Kidney glomerular epithelial cell (primary cell): ENCODE results near the gene NEDD4L.
"Not testable (repeated sequence)": the region's sequence is repeated elsewhere in the genome, so short reads cannot be mapped to it uniquely, and the experiment has no call there.

Source experiments
- DNase-seq: peaks from one replicate; lab custom pipeline; 2025; lab: John Stamatoyannopoulos, UW

NEDD4L gene

DNA sequence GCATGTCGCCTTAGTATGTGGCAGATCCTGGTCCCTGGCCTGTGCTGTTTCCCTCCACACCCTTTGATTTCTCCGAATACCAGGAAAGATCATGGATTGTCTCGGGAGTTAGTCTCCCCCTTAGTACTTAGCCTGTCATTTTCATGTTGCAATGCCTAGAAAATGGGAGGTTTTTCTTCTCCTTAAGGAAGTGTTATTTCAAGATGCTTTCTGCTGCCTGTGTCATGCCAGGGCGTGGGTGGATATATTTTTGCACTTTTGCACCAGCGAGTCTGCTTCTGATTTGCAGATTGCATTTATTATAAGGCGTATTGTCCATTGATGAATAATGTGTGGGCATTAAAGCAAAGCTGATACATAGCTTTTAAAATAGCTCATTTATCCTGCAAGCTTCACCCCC, 223.5 kb downstream of the NEDD4L start:
- no peak for DNase-seq

DNA sequence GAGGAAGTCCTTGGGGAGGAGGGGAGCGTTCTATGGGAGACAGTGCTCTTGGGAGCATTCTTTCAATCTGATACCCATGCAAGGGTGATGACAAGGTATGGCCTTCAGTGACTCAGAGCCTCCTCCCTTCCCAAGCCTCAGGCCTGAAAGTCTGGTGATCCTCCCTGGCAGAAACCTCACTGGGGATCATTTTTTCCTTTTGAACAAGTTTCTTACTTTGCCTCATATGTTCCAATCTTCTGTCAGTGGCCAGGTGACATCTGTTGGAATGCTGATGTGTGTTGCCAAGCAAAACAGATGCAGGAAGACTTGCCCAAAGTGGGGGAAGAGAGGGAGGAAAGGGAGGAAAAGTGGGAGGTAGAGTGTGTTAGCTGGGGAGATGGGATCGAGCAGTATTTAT, 224.8 kb downstream of the NEDD4L start:
- peak; percentile 63 for DNase-seq

DNA sequence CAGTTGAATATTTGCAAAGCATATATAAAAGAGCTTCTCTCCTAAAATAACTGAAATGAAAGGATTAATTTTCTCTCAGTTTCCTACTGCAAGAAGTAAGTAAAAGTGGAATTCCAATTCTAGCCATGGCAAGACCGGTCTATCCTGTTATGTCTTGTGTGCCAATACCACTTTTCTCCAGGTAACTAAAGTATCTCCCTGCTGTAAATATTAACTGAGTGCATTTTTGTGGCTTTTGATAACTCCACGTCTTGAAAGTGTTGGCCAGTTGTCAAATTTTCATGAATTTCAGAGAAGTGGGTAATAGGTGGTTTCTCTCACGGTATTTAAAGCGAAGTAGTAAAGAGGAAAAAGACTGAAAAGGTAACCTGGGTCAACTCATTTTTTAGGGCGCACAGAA, 225.9 kb downstream of the NEDD4L start:
- peak; percentile 72 for DNase-seq

DNA sequence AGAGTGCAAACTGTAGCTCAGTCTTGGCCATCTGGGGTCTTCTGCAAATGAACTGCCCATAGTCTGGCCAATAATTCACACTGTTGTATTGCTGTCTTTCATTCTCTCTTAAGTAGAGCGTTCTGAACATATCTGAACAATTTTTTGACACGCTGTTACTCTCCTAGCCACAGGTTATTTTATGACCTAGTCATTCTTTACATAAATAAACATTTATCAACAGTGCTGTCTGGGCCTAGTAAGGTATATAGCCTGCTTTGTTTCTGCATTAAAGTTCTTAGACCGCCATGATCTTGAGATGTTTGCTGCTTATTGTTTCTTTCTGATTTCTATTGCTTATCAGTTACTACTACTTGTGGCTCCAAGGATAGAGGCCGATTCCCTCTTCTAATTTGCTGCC, 226.4 kb downstream of the NEDD4L start:
- no peak for DNase-seq

DNA sequence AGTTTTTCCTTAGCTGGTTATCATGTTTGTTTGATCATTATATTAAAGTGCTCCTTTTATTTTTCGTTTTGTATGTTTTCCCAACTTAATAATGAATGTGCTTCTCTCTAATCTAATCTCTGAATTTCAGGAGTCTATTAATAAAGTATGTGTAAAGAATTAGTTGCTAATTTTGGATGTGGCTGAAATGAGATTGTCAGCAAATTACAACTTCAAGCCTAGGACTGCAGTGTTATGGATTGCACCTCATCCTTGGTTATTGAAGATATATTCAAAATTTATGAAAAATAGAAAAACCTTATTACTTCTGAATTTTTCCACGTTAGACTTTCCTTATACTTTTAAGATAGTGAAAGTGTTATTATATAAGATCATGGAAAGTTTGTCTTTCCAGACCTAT, 227.7 kb downstream of the NEDD4L start:
- DNase-seq: no peak

DNA sequence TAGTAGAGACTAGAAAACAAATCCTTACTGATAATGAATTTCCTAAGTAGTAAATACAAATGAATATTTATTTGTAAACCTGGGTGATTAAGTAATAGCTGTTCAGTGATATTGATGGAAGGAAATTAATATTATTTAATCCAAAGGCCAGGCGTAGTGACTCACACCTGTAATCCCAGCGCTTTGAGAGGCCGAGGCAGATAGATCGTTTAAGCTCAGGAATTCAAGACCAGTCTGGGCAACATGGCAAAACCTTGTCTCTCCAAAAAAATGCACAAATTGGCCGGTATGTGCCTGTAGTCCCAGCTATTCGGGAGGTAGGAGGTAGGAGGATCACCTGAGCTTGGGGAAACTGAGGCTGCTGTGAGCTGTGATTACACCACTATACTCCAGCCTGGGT, 228.2 kb downstream of the NEDD4L start:
- no peak for DNase-seq

DNA sequence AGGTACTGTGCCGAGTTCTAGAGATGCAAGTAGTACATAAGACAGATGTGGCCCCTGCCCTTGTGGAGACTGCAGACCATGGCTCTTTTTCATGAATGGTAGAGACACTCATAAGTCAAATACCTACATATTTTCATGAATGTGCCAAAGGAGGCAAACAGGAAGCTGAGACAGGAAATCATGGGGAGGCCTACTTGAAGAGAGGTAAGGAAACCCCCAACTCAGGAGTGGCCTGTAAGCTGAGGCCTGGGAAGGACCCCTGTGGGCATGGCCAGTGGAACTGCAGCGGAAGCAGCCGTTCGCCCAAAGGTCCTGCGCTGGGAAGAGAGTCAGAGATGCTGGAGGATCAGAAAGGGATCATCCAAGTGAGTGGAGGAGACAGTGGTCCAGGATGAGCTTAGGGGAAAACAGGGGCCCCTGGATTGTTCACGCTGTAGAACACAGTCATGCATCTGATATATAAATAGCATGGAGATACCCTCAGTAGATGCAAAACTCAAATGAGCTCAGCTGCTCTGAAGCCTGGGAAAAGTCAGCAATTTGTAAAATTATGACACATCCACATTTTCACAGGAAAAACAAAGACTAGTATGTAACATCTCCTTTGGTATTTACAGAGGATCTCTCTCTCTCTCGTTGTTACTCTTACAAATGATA, 228.9 kb downstream of the NEDD4L start:
- DNase-seq: no peak

DNA sequence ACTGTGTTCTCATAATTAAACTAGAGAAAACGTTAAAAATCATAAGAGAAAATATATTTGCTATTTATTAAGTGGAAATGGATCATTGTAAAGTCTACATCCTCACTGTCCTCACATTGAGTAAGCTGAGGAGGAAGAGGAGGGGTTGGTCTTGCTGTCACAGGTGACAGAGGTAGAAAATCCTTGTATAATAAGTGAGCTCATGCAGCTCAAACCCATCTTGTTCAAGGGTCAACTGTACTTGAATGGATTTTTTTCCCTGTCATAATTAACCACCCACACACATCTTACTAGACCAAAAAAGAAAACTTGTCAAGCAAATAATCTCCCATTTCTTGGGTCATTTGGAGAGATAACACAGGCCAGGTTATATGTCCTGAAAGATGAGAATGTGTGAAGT, 231.2 kb downstream of the NEDD4L start:
- DNase-seq: no peak

DNA sequence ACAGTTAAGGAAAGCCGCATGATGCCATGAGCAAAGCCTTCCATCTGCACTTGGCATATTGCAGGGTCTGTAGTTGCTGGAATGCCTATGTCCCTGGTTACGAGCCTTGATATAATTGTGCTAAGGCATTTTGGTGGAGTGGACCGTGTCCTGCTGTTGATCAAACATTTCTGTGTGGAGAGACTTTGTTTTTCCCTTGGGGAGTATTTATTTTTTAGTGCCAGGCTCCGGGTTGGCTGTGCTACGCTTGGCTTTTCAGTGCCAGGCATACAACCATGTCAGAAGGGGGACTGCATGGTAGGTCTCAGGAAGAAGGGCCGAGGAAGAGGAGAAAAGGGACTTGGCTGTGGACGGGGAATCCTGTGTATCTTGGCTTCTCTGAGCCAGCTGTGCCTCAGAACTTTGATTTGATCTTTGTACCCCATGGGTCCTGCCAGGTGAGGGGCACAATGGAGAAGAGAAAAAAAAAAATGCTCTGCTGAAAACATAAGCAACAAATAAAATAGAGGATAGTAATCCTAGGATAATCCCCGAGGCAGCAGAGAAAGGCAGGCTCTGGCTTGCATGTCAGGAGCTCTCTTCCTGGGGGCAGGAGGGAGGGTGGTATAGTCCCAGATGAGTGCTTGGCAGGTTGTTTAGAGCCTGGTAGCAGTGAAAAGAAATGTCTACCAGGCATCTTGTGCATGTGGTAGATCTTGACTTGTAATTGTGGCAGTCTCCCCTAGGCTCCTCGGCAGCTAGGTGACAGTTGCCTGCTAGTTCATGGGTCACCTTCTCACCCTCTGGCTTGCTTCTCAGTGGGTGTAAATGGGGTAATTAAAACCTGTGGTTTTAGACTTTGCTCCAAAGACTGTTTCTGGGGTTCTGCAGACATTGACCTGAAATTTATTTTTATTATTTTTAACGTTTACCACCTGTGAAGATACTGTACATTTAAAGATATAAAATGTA, 233.0 kb downstream of the NEDD4L start:
- DNase-seq: no peak

DNA sequence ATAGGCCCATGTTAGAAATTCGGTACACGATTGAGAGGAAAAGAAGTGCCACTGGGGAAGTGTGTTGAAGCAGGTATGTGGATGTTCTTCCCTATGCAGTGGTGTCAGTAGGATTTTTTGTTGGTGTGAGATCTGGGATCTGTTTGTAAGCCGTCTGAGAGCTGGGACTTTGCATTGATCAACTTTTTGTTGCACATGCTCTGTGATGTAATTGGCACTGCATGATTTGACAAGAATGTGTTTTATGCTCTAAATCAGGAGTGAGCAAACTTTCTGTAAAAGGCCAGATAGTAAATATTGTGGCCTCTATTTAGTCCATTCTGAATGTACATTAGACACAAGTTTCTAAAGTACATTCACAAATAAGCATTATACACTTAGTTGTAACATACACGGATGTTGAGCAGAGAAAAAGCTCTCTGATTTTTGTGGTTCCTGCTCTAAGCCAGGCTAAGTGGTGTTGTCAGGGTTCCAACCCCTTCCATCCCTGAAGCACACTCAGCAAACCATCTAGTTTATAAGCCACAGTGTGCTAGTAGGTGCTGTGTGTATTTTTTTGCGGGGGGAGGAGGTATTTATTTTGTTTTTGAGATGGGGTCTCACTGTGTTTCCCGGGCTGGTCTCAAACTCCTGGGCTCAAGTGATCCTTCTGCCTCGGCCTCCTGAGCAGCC, 235.6 kb downstream of the NEDD4L start:
- no peak for DNase-seq

DNA sequence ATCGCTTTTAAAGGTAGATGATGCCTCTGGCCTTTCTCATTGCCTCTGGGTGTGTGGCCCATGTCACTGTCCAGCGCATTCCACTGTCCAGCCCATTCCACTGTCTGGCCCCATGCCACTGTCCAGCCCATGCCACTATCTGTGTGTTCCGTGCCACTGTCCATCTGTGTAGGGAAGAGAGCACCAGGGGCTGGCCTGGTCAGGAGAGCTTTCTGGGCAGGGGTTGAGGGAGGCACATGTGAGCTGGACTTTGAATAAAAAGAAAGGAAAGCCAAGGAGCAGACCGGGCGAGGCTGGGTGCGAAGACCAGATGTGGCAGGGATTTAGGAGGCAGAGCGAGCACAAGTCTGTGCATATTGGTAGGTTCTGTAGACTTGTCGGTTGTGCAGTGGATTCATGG, 236.2 kb downstream of the NEDD4L start:
- DNase-seq: no peak

DNA sequence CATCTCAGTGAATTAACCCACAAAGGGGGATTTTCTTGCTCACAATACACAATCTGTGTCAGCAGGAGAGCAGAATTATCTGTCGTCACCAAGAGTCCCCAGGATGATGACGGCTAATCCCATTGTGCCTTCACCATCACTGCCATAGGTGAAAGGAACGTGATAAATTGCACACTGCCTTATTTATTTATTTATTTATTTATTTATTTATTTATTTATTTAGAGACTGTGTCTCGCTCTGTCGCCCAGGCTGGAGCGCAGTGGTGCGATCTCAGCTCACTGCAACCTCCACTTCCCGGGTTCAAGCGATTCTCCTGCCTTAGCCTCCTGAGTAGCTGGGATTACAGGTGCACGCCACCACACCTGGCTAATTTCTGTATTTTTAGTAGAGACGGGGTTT, 238.8 kb downstream of the NEDD4L start:
- DNase-seq: not testable (repeated sequence)

DNA sequence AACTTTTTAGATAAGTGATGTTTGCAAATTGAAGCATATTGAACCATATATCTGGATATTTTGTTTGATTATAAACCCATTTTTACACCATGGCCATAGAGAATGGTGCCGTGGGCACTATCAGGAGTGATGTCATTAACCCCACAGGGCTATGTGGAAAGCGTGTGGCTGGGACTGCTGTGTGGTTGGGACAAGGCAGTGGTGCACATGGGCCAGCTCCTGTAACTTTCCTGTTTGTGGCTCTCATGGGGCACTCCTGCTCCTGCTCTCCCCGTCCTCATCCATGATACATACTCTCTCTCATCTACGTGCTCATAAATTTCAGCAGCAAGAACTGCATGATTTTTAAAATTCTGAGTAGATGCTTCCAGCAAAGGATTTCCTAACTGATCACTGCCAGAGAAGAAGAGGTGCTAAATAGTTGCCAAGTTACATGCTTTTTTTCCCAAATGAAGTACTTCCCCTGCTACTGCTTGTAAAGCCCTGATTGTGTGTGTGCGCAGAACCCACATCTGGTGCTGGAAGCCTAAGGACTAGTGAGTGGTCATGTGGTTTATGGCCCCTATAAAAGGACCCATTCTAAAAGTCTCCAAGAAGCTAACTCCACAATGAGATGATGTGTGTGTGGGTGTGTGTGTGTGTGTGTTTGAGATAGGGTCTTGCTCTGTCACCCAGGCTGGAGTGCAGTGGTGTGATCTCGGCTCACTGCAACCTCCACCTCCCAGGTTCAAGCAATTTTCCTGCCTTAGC, 240.8 kb downstream of the NEDD4L start:
- DNase-seq: no peak

DNA sequence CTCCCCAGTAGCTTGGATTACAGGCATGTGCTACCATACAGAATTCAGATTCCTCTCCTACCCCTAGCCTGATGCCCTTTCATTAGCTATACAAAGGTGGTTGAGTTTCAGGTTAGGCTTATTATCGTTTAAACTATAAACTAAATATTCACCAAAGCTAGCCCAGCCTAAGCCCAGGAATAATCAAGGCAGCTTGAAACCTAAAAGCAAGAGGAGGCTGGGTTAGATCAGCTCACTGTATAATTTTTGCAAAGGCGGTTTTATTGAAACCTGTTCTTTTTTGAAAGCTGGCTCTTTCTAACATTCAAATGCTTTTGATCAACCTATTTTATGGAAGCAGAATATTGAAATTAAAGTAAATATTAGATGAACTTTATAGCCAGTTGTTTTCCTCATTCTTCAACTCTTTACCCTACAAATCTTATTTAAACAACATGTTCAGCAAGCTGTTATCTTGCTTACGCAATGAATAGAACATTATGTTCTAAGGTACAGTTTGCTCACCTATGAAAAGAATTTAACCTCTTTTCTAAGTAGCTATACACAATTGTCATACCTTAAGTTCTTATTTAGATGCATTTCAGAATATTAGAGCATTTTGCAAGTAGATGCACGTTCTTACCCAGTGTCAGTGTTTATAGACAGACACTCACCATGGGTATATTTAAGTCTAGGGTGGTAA, 241.6 kb downstream of the NEDD4L start:
- DNase-seq: no peak

DNA sequence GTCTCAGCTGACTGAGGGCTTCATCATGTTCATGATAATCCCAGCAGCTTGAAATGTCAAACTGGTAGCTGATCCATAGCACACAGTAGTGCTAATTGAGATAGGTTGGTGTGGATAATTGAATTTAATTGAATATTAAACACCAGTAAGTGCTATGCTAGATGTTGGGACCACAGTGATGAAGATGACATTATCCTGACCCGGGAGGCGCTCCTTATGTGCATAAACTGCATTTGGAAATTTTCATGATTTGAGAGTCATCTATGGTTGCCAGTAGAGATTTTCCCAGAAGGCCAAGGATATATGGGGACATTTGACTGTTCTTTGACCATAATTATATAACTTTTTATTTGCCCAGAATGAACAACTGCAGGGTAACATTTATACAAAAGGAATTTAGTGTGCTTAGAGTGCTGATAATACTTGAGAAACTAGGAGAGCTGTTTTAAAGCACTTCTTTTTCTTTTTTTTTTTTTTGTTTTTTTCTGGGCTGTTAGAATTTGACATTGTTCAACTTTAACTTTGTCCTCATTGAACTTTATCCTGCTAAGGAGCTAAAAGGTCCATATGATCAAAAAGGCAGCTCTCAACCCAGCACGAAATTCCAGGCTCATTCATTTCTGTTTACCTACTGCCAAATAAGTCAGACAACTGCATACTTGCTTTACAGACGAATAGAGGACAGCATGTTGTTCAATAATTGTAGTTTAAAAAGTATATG, 242.8 kb downstream of the NEDD4L start:
- no peak for DNase-seq

DNA sequence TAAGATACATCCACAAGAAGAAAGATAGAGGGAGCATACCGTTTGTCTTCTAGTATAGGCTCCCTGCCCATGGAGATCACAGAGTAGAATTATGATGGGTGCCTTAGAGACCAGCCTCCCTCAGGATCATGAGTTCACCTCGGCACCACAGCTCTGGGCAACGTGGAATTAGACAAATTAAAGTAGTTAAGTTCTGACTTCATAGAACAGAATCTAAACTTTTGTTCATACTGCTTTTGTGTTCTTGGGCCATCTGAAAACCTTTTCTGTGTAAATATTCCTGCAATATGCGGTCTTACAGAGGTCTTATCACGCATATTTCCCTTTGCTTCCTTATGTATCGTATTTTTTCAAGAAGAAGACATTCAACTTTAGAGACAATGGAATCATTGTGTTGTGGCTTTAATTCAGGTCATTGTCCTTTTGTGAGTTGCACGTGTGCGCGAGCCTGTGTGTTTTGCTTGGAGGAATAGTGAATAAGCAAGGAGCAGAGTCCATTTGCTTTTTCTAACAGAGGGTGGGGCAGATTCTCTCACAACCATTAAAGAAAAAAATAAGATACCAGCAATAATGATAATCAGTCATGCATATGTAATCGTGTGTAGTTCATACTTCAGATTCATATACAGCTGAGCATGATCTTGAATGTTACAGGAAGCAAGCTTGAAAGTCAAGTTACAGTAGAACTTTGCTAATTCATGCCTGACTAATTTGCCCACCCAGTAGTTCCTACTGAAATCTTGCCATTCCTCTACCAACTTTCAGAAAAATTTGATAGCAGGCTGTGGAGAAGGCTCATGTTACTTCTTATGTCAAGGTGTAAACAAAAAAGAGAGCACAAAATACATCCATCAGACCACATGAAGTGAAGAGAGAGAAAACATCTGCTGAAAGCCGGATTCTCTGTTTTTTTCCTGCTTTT, 243.6 kb downstream of the NEDD4L start:
- DNase-seq: no peak

DNA sequence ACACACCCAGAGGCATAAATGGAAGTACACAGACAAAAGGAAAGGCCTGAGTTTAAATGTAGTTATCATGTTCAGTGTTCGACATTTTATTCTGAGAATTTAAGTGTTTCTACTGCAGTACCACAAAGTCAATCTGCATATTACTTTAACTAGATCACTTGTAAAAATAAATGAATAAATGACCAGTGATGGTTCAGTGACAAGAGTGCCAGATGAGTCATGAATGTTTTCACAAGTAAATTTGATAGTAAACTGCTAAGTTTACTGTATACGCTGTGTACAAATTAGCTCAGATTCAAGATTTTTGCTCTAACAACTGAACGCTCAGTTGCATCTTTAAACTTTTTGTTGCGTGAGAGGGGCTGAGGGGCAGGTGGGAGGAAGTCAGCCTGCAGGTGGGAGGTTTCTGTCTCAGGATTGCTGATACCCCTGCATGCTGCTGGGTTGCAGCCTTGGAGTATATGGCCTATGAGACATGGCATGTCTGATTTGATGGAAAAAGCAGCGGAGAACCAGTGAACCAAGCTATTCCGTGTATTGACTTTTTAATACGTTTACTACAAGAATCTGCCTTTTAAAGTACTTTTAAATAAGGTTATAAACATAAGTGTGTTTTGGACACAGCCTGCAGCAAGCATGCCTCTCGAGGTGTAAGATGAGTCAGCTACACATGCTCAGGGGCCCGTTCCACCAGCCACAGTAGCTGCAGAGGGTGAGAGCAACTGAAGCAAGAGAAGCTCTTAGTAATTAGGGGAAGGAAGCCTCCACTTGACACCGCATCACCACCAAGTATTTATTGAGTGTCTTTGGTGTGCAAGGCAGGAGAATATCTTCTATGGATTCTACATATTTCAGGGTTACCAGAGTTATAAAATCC, 245.1 kb downstream of the NEDD4L start:
- peak; percentile 71 for DNase-seq

DNA sequence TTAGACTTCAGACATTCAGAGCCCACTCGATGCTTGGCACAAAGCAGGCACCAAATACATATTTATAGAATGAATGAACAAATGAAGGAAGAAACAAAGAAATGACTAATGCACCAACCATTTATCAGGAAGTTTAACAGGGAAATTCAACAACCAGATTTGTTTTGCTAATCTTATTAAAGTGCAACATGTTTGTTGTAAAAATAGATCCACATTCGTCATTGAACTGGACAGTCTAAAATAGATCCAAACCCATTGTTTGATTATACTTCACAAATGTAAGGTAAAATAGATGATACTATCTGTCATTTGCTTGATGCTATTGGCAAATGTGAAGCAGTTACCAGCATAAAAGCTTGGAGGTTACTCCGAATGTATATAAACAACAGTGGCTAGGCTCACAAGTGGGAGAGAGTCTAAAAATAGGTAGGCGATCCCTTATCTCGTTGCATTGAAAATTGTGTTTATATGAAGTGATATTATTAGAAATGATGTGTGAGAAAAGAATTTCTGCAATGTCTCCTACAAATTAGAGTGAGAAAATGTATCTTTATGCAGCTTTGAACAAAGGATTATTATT, 246.2 kb downstream of the NEDD4L start:
- no peak for DNase-seq
